Left kidney (tissue), 2 donors: ENCODE data around the gene FSTL4. TPM values are rescaled to one million over a fixed set of nuclear protein-coding genes. Genes with fewer than 3 reads are reported as not detected.

Experiments
- DNase-seq: peaks from one replicate; pipeline ENCODE4 v3.0.0-alpha.2; 2013
- polyA plus RNA-seq: library from polyadenylated mRNA; unstranded; fragments of 120-200 nt; gene quantifications from one replicate; pipeline ENCODE4 v1.2.1, GENCODE V29; 2013; ENCODE audit not compliant: insufficient read length

Gene FSTL4
- polyA plus RNA-seq, 1 donor, result 0.91 TPM

- no peak for DNase-seq
Observed at GRCh38 chr5:133293960-133294359, 318.4 kb downstream of the FSTL4 start.

GRCh38 chr5:133292300-133292699 is 320.0 kb downstream of the FSTL4 start:
- DNase-seq, result no peak

GRCh38 chr5:133291524-133291923 is 320.8 kb downstream of the FSTL4 start:
- no peak for DNase-seq

GRCh38 chr5:133290669-133291240 is 321.6 kb downstream of the FSTL4 start:
- DNase-seq, result no peak

GRCh38 chr5:133289686-133290367 is 322.5 kb downstream of the FSTL4 start:
- no peak for DNase-seq

- DNase-seq, result peak; percentile 42
Observed at GRCh38 chr5:133287500-133287899, 324.8 kb downstream of the FSTL4 start.

GRCh38 chr5:133286483-133286882 is 325.9 kb downstream of the FSTL4 start:
- DNase-seq, result no peak

- no peak for DNase-seq
Observed at GRCh38 chr5:133285583-133286021, 326.7 kb downstream of the FSTL4 start.

- DNase-seq, result no peak
Observed at GRCh38 chr5:133284306-133284705, 328.0 kb downstream of the FSTL4 start.

GRCh38 chr5:133278317-133278716 is 334.0 kb downstream of the FSTL4 start:
- DNase-seq, result no peak

- no peak for DNase-seq
Observed at GRCh38 chr5:133277744-133278143, 334.6 kb downstream of the FSTL4 start.

GRCh38 chr5:133276171-133276570 is 336.2 kb downstream of the FSTL4 start:
- no peak for DNase-seq

- DNase-seq, result no peak
Observed at GRCh38 chr5:133275631-133276030, 336.7 kb downstream of the FSTL4 start.

- peak; percentile 69 for DNase-seq
Observed at GRCh38 chr5:133274597-133274935, 337.8 kb downstream of the FSTL4 start.

- no peak for DNase-seq
Observed at GRCh38 chr5:133273661-133274596, 338.4 kb downstream of the FSTL4 start.

- no peak for DNase-seq
Observed at GRCh38 chr5:133272345-133272744, 340.0 kb downstream of the FSTL4 start.

- DNase-seq, result no peak
Observed at GRCh38 chr5:133271606-133272005, 340.7 kb downstream of the FSTL4 start.

- DNase-seq, result no peak
Observed at GRCh38 chr5:133269691-133270090, 342.6 kb downstream of the FSTL4 start.

- DNase-seq, result no peak
Observed at GRCh38 chr5:133267601-133268000, 344.7 kb downstream of the FSTL4 start.

GRCh38 chr5:133266966-133267365 is 345.4 kb downstream of the FSTL4 start:
- no peak for DNase-seq

- DNase-seq, result no peak
Observed at GRCh38 chr5:133266527-133266878, 345.8 kb downstream of the FSTL4 start.

GRCh38 chr5:133265720-133266526 is 346.4 kb downstream of the FSTL4 start:
- no peak for DNase-seq
